GM12801 (cell line): ENCODE measurements around the gene SPEN.

ENCODE experiments used
- TF ChIP-seq, protein P1 (sequence below): IDR thresholded peaks from one replicate; pipeline ENCODE4 v1.5.1; 2011; ENCODE audit warnings: control low read depth; ENCODE audit not compliant: insufficient read length; ENCODE audit errors: extremely low read depth

Gene SPEN

DNA sequence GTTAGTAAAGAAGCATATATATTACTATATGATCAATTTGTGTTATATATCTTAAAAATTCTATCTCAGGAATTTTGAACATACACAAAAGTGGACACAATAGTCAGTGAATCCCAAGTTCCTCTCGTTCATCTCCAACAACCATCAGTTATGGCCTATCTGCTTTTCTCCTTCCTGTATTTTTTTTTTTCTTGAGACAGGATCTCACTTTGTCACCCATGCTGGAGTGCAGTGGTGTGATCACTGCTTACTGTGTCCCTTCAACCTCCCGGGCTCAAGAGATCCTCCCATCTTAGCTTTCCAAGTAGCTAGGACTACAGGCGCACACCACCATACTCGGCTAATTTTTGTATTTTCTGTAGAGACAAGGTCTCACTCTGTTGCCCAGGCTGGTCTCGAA, 9.4 kb downstream of the SPEN start:
- TF ChIP-seq, protein P1, sequence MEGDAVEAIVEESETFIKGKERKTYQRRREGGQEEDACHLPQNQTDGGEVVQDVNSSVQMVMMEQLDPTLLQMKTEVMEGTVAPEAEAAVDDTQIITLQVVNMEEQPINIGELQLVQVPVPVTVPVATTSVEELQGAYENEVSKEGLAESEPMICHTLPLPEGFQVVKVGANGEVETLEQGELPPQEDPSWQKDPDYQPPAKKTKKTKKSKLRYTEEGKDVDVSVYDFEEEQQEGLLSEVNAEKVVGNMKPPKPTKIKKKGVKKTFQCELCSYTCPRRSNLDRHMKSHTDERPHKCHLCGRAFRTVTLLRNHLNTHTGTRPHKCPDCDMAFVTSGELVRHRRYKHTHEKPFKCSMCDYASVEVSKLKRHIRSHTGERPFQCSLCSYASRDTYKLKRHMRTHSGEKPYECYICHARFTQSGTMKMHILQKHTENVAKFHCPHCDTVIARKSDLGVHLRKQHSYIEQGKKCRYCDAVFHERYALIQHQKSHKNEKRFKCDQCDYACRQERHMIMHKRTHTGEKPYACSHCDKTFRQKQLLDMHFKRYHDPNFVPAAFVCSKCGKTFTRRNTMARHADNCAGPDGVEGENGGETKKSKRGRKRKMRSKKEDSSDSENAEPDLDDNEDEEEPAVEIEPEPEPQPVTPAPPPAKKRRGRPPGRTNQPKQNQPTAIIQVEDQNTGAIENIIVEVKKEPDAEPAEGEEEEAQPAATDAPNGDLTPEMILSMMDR: no peak

- TF ChIP-seq, protein P1: no peak
These were observed 10.7 kb downstream of the SPEN start for GRCh38 chr1:15858069-15858670.

DNA sequence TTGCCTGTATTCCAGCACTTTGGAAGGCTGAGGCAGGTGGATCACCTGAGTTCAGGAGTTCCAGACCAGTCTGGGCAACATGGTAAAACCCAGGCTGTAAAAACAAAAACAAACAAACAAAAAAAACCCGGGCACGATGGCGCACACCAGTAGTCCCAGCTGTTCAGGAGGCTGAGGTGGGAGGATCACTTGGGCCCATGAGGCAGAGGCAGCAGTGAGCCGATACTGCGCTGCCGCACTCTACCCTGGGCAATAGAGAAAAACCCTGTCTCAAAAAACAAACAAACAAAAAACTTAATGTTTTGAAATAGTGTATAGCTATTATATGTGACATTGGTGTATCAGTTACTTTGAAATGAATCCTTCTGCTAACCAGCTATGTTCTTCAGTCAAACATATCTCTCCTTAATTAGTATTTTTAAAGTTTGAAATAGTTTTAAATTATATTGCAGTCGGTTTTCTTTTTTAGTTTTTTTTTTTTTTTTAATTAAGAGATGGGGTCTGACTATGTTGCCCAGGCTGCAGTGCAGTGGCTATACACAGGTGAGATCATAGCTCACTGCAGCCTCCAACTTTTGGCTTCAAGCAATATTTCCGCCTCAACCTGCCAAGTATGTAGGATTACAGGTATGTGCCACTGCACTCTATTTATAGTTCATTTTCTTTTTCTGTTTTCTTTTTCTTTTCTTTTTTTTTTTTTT, 11.3 kb downstream of the SPEN start:
- TF ChIP-seq, protein P1: no peak

DNA sequence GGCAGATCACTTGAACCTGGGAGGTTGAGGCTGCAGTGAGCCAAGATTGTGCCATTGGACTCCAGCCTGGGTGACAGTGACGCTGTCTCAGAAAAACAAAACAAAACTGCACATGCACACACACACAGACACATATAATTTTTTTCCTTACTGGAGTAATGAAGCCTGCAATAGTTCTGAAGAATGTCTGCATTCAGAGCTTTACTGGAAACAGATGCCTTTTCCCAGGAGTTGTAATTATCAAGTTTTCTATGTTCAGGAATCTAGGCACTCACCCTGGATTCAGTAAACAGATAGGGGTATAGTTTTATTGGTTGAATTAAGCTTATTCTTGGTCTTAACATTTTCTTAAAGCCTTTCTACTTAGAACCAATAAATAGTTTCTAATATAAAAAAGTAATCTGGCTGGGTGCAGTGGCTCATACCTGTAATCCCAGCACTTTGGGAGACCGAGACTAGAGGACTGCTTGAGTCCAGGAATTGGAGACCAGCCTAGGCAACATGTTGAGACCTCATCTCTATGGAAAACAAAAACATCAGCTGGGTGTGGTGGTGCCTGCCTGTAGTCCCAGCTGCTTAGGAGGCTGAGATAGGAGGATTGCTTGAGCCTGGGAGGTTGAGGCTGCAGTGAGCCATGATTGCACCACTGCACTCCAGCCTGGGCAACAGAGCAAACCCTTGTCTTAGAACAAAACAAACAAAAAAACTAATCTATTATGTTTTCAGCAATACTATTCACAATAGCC, 15.8 kb downstream of the SPEN start:
- TF ChIP-seq, protein P1: no peak

GRCh38 chr1:15866721-15867201, 19.3 kb downstream of the SPEN start:
- TF ChIP-seq, protein P1: no peak

DNA sequence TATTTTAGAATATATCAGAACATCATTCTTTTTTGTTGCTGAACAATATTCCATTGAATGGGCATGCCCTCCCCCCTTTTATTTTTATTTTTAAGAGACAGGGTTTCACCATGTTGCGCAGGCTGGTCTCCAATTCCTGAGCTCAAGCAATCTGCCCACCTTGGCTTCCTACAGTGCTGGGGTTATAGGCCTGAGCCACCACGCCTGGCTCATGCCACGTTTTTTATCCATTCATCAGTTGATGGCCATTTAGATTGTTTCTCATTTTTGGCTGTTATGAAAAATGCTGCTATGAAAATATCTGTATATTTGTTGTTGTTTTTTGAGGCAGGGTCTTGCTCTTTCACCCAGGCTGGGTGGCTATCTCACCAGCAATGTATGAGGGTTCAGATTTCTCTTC, 19.8 kb downstream of the SPEN start:
- TF ChIP-seq, protein P1: no peak

- TF ChIP-seq, protein P1: no peak
These were observed 21.9 kb downstream of the SPEN start for GRCh38 chr1:15869413-15869812.
